ENCODE data around the gene CDH26.
A peak's percentile ranks its signal among the peaks of the same experiment; 100 is the strongest.

CDH26 gene

GRCh38 chr20:60043435-60043834 lies 85.2 kb downstream of the CDH26 start:
- no peak for DNase-seq (ENCODE audit: low read depth in 2 of 2)

GRCh38 chr20:60046011-60046413 lies 87.8 kb downstream of the CDH26 start:
- no peak for DNase-seq (ENCODE audit: low read depth in 2 of 2)

GRCh38 chr20:60046436-60046835 lies 88.2 kb downstream of the CDH26 start:
- DNase-seq (ENCODE audit: low read depth in 2 of 2) = no peak

GRCh38 chr20:60046860-60047259 lies 88.6 kb downstream of the CDH26 start:
- DNase-seq (ENCODE audit: low read depth in 2 of 2) = no peak

- DNase-seq (ENCODE audit: low read depth in 2 of 2) = no peak
These were observed 90.7 kb downstream of the CDH26 start for GRCh38 chr20:60048634-60049521.

GRCh38 chr20:60049601-60050000 lies 91.4 kb downstream of the CDH26 start:
- no peak for DNase-seq (ENCODE audit: low read depth in 2 of 2)

- no peak for DNase-seq (ENCODE audit: low read depth in 2 of 2)
These were observed 92.1 kb downstream of the CDH26 start for GRCh38 chr20:60050193-60050947.

- no peak for DNase-seq (ENCODE audit: low read depth in 2 of 2)
These were observed 93.7 kb downstream of the CDH26 start for GRCh38 chr20:60051911-60052310.

- no peak for DNase-seq (ENCODE audit: low read depth in 2 of 2)
These were observed 94.1 kb downstream of the CDH26 start for GRCh38 chr20:60052322-60052721.

- no peak for DNase-seq (ENCODE audit: low read depth in 2 of 2)
These were observed 95.0 kb downstream of the CDH26 start for GRCh38 chr20:60053125-60053817.

- DNase-seq (ENCODE audit: low read depth in 2 of 2) = no peak
These were observed 95.6 kb downstream of the CDH26 start for GRCh38 chr20:60053818-60054190.

- DNase-seq (ENCODE audit: low read depth in 2 of 2) = no peak
These were observed 96.8 kb downstream of the CDH26 start for GRCh38 chr20:60054716-60055634.

- DNase-seq (ENCODE audit: low read depth in 2 of 2) = peak in 1 of 2 donors; percentile 29
These were observed 97.5 kb downstream of the CDH26 start for GRCh38 chr20:60055740-60056139.

- no peak for DNase-seq (ENCODE audit: low read depth in 2 of 2)
These were observed 98.3 kb downstream of the CDH26 start for GRCh38 chr20:60056407-60057122.

GRCh38 chr20:60057123-60057865 lies 99.1 kb downstream of the CDH26 start:
- DNase-seq (ENCODE audit: low read depth in 2 of 2) = peak in 1 of 2 donors; percentile 53

- no peak for DNase-seq (ENCODE audit: low read depth in 2 of 2)
These were observed 99.9 kb downstream of the CDH26 start for GRCh38 chr20:60057866-60058807.

GRCh38 chr20:60058879-60059278 lies 100.7 kb downstream of the CDH26 start:
- DNase-seq (ENCODE audit: low read depth in 2 of 2) = no peak

- DNase-seq (ENCODE audit: low read depth in 2 of 2) = no peak
These were observed 101.9 kb downstream of the CDH26 start for GRCh38 chr20:60060006-60060557.
